Mucosa of rectum (tissue), 2 donors: ENCODE data around the gene GALM.

ENCODE experiments used
- H3K27ac ChIP-seq, 2 donors: one replicate each; pipeline ENCODE4 v1.7.0; 2013; ENCODE audit warnings: inconsistent platforms in 2 of 2, low read depth in 2 of 2, low read length in 2 of 2
- H3K27me3 ChIP-seq, 2 donors: one replicate each; pipeline ENCODE4 v1.7.0; 2013; ENCODE audit warnings: low read length in 2 of 2; ENCODE audit not compliant: control insufficient read depth in 2 of 2, insufficient read depth in 2 of 2
- H3K36me3 ChIP-seq, 2 donors: one replicate each; pipeline ENCODE4 v1.7.0; 2013; ENCODE audit warnings: low read length in 2 of 2; ENCODE audit not compliant: control insufficient read depth in 2 of 2, insufficient read depth in 2 of 2
- H3K4me1 ChIP-seq, 2 donors: one replicate each; pipeline ENCODE4 v1.7.0; 2013; ENCODE audit warnings: low read length in 2 of 2, mild to moderate bottlenecking in 1 of 2; ENCODE audit not compliant: control insufficient read depth in 2 of 2, insufficient read depth in 2 of 2
- H3K4me3 ChIP-seq, 2 donors: one replicate each; pipeline ENCODE4 v1.7.0; 2013; ENCODE audit warnings: low read length in 2 of 2
- H3K9ac ChIP-seq, 2 donors: one replicate each; pipeline ENCODE4 v1.7.0; 2013; ENCODE audit warnings: low read length in 2 of 2, low read depth in 1 of 2, mild to moderate bottlenecking in 1 of 2
- H3K9me3 ChIP-seq, 2 donors: one replicate each; pipeline ENCODE4 v1.7.0; 2013; ENCODE audit warnings: low read length in 2 of 2; ENCODE audit not compliant: control insufficient read depth in 2 of 2
- donor health status: healthy.
- donor health status: Normal muscosa, but diverticular disease.

The GALM gene

DNA sequence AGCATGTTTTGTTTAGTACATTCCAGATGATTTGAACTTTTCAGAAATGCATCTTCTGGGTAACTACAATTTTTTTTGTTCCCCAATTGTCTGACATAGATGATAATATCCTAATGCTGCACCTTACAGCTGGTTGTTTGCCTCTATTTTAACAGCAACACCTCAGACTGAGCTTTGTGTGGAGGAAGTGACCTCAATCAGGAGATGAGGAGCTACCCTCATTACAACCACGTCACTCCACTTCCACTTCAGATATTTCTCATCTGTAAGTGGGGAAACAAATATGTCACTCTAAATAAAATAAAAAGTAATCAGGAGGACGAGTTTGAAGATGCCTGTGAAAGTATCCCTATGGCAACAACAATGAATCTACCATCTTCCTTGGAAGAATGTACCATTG is 97.3 kb downstream of the GALM start:
- H3K4me1 ChIP-seq: no peaks in the 10 kb centered on the region
- no peak overlapping the region for H3K9ac ChIP-seq
- no peaks in the 10 kb centered on the region for H3K9me3 ChIP-seq
- no peak overlapping the region for H3K4me3 ChIP-seq
- H3K36me3 ChIP-seq: no peaks in the 10 kb centered on the region
- H3K27ac ChIP-seq: no peak overlapping the region
- no peaks in the 10 kb centered on the region for H3K27me3 ChIP-seq

DNA sequence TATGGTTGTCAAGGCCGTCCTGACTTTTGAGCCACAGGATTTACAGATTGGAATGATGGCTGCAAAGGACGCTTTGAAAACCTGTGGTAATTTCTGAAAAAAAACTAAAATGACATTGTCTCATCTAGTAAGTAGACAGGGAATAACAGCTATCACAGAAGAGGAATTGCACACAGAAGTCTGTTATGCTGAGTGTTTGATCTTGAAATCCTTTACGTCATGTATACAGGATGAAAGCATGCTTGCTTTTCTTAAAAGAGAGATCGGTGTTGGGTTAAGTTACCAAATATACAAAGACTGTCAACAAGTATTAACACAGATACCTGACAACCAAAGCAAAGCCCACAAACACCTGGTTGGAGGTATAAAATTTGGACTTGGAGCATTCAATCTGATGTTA is 97.8 kb downstream of the GALM start:
- Histone ChIP-seq H3K27ac (no peak overlapping the region), H3K36me3 (no peaks in the 10 kb centered on the region), H3K9me3 (no peaks in the 10 kb centered on the region), H3K4me1 (no peaks in the 10 kb centered on the region), H3K27me3 (no peaks in the 10 kb centered on the region), H3K4me3 (no peak overlapping the region), H3K9ac (no peak overlapping the region)

DNA sequence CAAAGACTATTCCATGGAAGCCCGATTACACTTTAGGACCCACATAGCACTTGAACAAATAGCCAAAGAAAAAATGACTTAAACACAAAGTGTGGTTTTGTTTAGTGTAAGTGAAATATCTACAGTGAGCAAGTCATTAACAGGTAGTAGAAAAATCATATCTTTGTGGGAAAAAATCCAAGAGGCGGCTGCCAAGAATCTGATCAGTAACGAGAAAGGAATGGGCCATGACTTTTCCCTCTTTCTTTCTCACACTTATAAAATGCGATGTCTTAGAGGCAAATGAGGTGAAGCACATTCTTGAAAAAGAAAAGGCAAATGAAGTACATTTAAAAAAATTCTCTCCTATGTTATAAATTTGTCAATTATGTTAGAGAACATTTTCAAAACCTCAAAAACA is 99.2 kb downstream of the GALM start:
- no peaks in the 10 kb centered on the region for H3K4me1 ChIP-seq
- no peak overlapping the region for H3K4me3 ChIP-seq
- H3K36me3 ChIP-seq: no peaks in the 10 kb centered on the region
- no peaks in the 10 kb centered on the region for H3K27me3 ChIP-seq
- no peak overlapping the region for H3K9ac ChIP-seq
- H3K27ac ChIP-seq: no peak overlapping the region
- no peaks in the 10 kb centered on the region for H3K9me3 ChIP-seq

DNA sequence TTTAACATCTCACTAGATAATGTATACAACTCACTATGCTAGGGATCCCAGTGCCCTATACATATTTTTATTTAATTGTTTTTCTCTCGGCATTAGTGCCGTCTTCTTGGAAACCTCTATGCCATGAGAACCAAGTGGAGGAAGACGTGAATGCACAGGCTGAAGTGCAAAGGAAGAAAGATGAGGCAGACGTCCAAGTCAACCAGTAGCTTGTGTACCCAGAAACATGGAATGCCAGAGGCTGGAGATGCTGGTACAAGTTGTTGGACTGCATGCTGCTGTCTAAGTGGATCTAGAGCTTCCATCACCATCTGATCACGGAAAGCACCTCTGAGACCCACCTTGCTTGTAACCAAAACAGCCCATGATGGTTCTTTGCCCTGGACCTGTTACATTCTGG is 99.6 kb downstream of the GALM start:
- Histone ChIP-seq H3K27ac (no peak overlapping the region), H3K9me3 (no peaks in the 10 kb centered on the region), H3K36me3 (no peaks in the 10 kb centered on the region), H3K4me1 (no peaks in the 10 kb centered on the region), H3K9ac (no peak overlapping the region), H3K4me3 (no peak overlapping the region), H3K27me3 (no peaks in the 10 kb centered on the region)

DNA sequence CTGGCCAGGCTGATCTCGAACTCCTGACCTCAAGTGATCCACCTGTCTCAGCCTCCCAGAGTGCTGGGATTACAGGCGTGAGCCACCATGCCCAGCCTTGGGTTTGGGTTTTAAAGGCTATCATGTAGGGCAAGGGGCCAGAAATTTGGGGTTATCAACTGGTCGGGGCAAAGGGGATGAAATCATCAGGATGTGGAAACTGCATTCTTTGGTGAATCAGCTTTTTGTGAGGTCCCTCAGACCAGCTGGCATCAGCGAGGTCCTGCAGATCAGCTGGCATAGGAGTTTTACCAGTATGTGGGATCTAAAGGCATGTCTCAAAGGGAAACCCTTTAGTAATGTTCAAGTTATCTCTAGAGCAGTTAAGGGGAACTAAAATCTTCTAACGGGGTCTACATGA is 105.7 kb downstream of the GALM start:
- Histone ChIP-seq H3K4me1 (no peaks in the 10 kb centered on the region), H3K27me3 (no peaks in the 10 kb centered on the region), H3K36me3 (no peaks in the 10 kb centered on the region), H3K9me3 (no peaks in the 10 kb centered on the region), H3K4me3 (no peak overlapping the region), H3K9ac (no peak overlapping the region), H3K27ac (no peak overlapping the region)

DNA sequence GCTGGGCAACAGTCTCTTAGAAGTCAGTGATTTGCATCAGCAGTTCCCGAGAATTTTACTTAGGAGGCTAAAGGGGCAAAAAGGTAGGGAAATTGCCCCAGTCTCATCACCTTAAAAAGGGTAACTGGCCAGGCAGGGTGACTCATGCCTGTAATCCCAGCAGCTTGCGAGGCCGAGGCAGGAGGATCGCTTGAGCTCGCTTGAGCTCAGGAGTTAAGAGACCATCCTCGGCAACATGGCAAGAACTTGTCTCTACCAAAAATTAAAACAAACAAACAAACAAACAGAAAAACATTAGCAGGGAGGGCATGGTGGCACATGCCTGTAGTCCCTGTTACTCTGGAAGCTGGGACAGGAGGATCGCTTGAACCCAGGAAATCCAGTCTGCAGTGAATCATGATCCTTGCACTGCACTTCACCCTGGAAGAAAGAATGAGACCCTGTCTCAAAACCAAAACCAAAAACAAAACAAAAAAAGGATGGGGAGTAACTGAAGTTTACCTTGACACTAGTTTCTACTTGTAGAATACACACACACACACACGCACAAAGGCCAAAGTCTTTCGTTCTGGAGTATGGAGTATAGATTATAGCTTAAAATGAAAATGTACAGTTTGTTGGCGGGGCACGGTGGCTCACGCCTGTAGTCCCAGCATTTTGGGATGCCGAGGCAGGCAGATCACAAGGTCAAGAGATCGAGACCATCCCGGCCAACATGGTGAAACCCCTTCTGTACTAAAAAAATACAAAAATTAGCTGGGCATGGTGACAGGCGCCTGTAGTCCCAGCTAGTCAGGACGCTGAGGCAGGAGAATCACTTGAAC is 109.4 kb downstream of the GALM start:
- H3K4me3 ChIP-seq: no peak overlapping the region
- H3K27me3 ChIP-seq: no peaks in the 10 kb centered on the region
- no peaks in the 10 kb centered on the region for H3K9me3 ChIP-seq
- H3K27ac ChIP-seq: no peak overlapping the region
- no peak overlapping the region for H3K9ac ChIP-seq
- peaks cover 4 to 6% of the 10 kb centered on the region in 2 donors for H3K4me1 ChIP-seq
- no peaks in the 10 kb centered on the region for H3K36me3 ChIP-seq

DNA sequence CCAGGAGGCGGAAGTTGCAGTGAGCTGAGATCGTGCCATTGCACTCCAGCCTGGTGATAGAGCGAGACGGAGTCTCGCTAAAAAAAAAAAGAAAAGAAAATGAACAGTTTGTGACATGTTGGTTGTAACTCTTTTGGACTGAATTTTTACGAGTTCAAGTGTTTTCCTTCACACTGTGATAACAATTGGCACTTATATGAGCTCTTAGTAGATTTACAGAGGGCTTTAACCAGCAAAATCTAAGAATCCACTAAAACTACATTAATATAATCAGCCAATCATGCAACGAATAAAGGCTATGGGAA is 110.0 kb downstream of the GALM start:
- no peaks in the 10 kb centered on the region for H3K9me3 ChIP-seq
- H3K4me1 ChIP-seq: peaks cover 4 to 6% of the 10 kb centered on the region in 2 donors
- H3K36me3 ChIP-seq: no peaks in the 10 kb centered on the region
- H3K9ac ChIP-seq: no peak overlapping the region
- no peak overlapping the region for H3K27ac ChIP-seq
- no peaks in the 10 kb centered on the region for H3K27me3 ChIP-seq
- no peak overlapping the region for H3K4me3 ChIP-seq

DNA sequence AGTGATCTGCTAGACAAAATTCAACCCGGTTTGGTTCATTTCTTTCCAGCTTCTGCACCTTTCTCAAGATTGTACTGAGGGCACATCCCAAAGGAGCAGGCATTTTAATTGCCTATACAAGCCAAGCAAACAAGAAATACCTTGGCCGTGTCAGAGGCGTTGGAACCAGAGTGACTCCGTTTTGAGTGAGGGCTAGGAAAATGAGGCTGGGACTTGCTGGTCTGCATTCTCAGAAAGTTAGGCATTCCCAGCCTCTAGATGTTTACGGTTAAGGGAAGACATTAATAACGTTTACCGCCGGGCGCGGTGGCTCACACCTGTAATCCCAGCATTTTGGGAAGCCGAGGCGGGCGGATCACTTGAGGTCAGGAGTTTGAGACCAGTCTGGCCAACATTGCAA is 110.6 kb downstream of the GALM start:
- H3K27me3 ChIP-seq: no peaks in the 10 kb centered on the region
- peaks cover 2 to 4% of the 10 kb centered on the region in 2 donors for H3K36me3 ChIP-seq
- no peak overlapping the region for H3K4me3 ChIP-seq
- H3K4me1 ChIP-seq: peaks cover 4 to 6% of the 10 kb centered on the region in 2 donors
- no peak overlapping the region for H3K27ac ChIP-seq
- no peaks in the 10 kb centered on the region for H3K9me3 ChIP-seq
- H3K9ac ChIP-seq: no peak overlapping the region

DNA sequence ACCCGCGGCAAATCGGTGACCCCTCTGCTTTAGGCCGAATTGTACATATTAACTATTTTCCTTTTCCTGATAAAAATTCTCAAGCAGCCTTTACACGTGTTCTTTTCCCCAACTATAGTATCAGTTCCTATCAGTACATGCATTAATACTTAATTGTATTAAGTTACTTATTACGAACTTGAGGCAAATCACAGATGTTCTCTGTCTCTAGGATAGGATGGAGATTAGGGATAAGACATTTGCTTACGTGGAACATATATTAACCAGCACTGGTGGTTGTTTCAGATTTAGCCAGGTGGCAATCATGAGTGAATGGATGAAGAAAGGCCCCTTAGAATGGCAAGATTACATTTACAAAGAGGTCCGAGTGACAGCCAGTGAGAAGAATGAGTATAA is 112.8 kb downstream of the GALM start:
- H3K36me3 ChIP-seq: peaks cover 4 to 5% of the 10 kb centered on the region in 2 donors
- H3K27me3 ChIP-seq: no peaks in the 10 kb centered on the region
- peaks cover 4 to 6% of the 10 kb centered on the region in 2 donors for H3K4me1 ChIP-seq
- H3K4me3 ChIP-seq: peak overlapping the region; percentile 70 to 99
- no peak overlapping the region for H3K27ac ChIP-seq
- no peaks in the 10 kb centered on the region for H3K9me3 ChIP-seq
- H3K9ac ChIP-seq: peak overlapping the region; percentile 72 to 82

DNA sequence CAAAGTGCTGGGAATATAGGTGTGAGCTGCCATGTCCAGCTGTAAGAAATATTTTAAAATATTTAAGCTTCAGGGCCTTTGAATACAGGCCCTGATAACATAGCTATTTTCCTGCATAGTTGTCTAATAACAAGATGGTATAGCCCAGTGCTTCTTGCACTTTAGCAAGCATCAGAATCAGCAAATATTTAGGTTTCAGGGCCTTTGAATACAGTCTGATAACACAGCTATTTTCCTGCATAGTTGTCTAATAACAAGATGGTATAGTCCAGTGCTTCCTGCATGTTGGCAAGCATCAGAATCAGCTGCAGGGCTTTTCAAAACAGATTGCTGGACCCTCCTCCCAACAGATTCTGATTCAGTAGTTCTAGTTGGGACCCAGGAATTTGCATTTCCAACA is 117.7 kb downstream of the GALM start:
- no peaks in the 10 kb centered on the region for H3K27me3 ChIP-seq
- H3K4me3 ChIP-seq: no peak overlapping the region
- H3K9ac ChIP-seq: no peak overlapping the region
- no peak overlapping the region for H3K27ac ChIP-seq
- H3K9me3 ChIP-seq: no peaks in the 10 kb centered on the region
- peaks cover 4 to 5% of the 10 kb centered on the region in 2 donors for H3K36me3 ChIP-seq
- peaks cover 2 to 4% of the 10 kb centered on the region in 2 donors for H3K4me1 ChIP-seq
